GM11168 (cell line): Measurements from ENCODE around the gene MVK.

ENCODE experiments used
- in situ Hi-C: fragments of 300-500 bp; cut with MboI; formaldehyde crosslinking; loops from one replicate; pipeline ENCODE4 v1.12.0; 2022; ENCODE audit warnings: low sequenced_read_pairs; ENCODE audit not compliant: unreplicated experiment

MVK gene

GRCh38 chr12:109588461-109589239, 15.1 kb downstream of the MVK start:
- in situ Hi-C loops = no loop called here

- in situ Hi-C loops = no loop called here
These were observed 15.6 kb downstream of the MVK start for GRCh38 chr12:109589240-109589590.

- in situ Hi-C loops = no loop called here
These were observed 16.2 kb downstream of the MVK start for GRCh38 chr12:109589691-109590245.

DNA sequence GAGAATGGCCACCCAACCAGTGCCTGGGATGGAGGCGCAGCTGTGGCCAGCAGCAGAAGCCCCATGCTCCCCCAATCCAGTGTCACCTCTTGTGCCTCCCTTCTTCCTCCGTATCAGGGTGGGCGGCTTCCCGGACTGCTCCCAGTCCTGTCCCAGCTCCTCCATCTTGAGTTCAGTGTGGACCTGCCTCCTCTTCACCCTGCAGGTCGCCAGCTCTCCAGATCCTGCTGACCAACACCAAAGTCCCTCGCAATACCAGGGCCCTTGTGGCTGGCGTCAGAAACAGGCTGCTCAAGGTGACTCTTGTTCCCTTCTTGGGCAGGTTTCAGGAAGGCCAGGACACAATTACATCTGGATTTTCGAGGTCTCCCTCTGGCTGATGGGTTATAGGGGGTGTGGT, 17.0 kb downstream of the MVK start:
- in situ Hi-C loops = no loop called here

DNA sequence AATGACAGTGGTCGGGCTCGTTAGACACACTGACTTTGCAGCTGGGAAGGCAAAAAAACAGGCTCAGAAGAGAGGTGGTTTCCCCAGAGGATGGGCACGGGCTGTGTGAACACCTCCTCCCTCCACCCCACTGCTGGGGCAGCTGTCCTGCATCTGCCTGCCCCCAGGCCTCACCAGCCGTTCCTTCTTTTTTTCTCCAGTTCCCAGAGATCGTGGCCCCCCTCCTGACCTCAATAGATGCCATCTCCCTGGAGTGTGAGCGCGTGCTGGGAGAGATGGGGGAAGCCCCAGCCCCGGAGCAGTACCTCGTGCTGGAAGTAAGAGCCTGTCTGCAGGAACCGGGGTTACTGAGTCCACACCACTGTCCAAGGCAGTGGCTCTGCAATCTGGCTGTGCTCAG, 17.4 kb downstream of the MVK start:
- in situ Hi-C loops = no loop called here

DNA sequence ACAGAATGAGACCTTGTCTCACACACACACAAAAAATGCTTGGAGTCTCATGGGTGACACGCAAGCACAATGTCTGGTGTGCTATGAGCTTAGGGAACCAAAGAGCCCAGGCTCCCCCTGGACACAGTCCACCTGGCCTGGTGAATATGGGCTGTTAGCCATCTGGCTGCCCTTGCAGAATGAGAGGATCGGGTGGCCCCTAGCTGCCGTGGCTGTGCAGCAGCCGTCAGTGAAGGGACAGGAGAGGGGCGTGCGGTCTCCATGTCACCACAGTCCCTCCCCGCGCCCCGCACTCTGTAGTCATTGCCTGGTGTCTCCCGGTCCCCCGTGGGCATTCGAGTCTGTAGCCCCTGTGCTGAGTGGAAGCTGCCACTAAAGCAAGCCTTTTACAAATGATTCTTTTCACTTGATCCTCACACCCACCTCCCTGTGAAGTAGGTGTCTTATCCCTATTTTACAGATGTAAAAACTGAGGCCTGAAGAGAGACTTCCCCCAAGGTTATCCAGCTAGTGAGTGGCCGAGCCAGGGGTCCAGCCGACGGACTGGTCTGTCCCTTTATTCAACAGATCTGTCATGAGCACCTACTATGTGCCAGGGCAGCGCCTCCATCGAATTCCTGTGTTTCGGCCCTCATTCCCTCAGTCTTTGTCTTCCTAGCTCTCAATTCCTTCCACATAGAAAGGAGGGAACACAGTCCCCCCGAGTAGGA, 18.8 kb downstream of the MVK start:
- in situ Hi-C loops = no loop called here

- in situ Hi-C loops = no loop called here
These were observed 19.3 kb downstream of the MVK start for GRCh38 chr12:109592905-109593272.

DNA sequence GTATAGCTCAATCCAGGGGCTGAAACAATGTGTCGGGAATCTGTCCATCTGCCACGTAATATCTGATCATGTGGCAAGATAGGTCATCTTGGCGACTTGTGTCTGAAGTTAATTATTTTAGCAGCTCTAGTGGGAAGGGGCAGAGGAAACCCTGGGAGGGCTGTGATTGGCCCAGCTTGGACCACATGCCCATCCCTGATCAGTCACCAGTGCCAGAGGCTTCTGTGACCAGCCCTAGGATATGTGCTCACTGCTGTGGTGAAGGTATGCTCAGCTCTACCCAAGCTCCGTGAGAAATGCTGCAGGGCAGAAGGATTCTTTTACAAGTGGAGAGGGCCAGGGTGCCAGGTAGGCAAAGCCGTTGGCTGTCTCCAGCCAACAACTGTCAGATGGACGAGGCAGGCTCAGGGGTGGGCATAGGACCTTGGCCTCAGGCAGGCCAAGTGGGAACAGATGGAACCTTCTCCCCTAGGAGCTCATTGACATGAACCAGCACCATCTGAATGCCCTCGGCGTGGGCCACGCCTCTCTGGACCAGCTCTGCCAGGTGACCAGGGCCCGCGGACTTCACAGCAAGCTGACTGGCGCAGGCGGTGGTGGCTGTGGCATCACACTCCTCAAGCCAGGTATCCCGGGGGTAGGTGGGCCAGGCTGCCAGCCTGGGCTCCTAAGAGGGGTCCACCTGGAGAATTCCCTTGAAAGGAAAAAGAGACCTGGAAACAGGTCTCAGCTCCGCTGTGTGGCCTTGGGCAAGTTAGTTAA, 21.1 kb downstream of the MVK start:
- in situ Hi-C loops = no loop called here

- in situ Hi-C loops = no loop called here
These were observed 21.8 kb downstream of the MVK start for GRCh38 chr12:109595321-109595902.

- in situ Hi-C loops = no loop called here
These were observed 23.0 kb downstream of the MVK start for GRCh38 chr12:109596418-109597244.

DNA sequence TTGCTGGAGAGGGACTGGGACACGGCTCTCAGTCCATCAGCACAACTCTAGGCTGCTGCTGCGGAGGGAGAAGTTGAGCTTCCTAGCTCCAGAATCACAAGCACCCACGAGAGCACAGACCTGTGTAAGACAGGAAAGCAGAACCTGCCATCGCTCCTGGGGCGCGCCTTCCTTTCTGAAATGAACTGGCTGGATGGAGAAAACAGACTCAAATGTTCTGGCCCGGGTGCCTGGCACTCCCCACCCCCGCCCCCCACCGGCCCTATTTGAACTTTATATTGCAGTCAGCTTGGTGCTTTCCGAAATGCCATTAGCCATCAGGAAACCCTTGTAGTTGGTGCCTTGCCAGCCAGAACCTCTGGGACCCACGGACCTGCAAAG, 23.8 kb downstream of the MVK start:
- in situ Hi-C loops = no loop called here

DNA sequence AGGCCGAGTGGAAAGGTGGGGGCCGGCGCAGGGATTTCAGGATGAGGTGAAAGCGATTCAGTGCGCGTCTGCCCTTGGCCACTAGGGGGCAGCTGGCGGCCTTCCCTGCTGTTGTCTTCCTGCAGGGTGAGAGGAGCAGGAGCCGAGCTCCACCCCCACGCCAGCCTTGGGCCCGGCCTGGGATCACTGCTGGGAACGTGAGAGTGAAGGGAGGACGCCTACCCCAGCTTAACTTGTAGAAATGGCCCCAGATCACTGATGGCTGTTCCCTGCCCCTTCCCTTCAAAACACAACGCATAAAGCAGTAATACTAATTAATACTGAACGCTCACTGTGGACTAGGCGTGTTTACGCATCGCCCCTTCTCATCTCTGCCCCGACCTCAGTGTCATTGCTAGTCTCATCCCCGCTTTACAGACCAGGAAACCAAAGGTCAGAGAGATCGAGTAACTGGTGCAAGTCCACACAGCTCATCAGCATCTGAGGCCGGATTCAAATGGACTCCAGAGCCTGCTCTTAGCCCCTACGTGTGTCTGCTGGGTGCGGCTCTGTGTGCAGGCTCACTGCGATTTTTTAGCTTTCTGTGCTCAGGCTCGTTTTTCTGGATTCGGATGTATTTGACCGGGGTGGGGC, 24.3 kb downstream of the MVK start:
- in situ Hi-C loops = no loop called here

DNA sequence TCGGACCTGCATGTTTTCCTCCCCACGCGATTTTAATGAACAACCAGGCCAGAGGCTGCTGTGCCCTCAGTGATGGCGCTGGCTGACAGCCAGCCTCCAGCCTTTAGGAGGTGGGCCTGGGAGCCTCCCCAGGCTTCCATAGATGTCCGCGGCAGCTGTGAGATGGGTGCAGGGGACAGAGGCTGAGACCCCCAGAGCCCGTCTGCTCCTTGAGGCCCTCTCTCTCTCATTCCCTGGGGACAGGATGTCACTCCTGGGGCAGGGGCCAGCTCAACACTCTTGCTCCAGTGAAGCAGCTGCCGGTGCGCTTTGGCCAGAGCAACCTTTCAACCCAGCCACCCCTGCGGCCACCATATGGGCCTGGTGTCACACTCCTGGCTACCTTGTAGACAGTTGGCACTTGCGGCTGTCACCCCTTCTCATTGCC, 24.8 kb downstream of the MVK start:
- in situ Hi-C loops = no loop called here

DNA sequence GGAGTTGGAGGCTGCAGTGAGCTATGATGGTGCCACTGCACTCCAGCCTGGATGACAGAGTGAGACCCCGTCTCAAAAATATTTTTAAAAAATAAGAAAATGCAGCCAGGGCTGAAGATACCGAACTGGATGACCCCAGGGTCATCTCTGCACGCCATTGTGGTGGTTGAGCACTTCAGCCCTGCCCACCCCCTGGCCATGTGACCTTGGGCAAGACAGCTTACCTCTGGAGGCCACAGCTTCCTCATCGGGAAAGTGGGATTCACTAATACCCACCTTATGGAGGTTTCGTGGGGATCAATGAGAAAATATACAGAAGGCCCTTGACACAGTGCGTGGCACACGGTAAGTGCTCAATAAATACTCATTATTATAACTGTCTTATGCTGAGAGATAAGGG, 25.5 kb downstream of the MVK start:
- in situ Hi-C loops = no loop called here

DNA sequence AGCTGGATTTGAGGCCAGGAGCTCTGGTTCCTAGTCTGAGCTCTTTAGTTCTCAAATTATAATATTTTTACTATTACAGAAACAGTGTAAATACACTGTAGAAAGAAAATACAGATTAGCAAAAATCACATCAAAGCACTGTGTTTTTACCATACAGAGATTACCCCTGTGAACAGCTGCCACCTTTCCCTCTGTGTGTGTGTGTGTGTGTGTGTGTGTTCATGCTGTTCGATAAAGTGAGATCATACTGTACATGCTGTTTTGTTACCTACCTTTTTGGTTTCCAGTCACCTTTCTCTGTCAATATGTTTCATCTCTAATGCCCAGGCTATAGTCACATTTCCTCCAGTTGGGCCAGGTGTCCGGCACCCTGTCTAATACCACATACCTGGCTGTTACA, 26.9 kb downstream of the MVK start:
- in situ Hi-C loops = loop anchor here (10.0 kb wide), 1 partner anchor 174 kb away; no protein-coding TSS in a partner anchor

DNA sequence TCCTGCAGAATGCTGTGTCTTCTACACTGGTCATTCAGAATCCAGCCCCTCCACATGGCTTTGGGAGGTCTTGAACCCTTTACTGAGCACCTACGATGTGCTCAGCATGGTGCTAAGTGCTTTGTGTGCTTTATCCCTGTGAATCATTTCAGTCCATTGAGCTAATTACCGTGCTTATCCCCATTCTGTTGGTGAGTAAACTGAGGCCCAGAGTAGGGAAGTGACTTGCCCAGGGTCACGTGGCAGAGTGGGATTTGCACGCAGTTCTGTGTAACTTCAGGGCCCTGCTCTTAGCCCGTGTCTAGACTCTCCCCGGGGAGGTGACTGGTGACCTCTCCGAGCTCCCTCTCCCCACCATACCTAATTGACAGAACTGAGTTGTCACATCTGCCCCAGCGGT, 27.4 kb downstream of the MVK start:
- in situ Hi-C loops = loop anchor here (10.0 kb wide), 1 partner anchor 174 kb away; no protein-coding TSS in a partner anchor

- in situ Hi-C loops = loop anchor here (10.0 kb wide), 1 partner anchor 173 kb away; no protein-coding TSS in a partner anchor
These were observed 28.0 kb downstream of the MVK start for GRCh38 chr12:109601557-109601956.

- in situ Hi-C loops = loop anchor here (10.0 kb wide), 1 partner anchor 173 kb away; no protein-coding TSS in a partner anchor
These were observed 28.5 kb downstream of the MVK start for GRCh38 chr12:109602132-109602531.

- in situ Hi-C loops = loop anchor here (10.0 kb wide), 1 partner anchor 171 kb away; no protein-coding TSS in a partner anchor
These were observed 30.6 kb downstream of the MVK start for GRCh38 chr12:109604132-109604585.
